Karpas-422 (cell line): ENCODE measurements around the gene TRIM50. TPM values are rescaled to one million over a fixed set of nuclear protein-coding genes. Genes with fewer than 3 reads are reported as not detected.
"Not testable (repeated sequence)": the region's sequence is repeated elsewhere in the genome, so short reads cannot be mapped to it uniquely, and the experiment has no call there.

ENCODE experiments used
- DNase-seq: peaks from one replicate; pipeline ENCODE4 v3.0.0-alpha.2; 2015
- H2AFZ ChIP-seq: fragments of 200-600 bp; sonication (generic); 2 replicates; pipeline ENCODE4 v1.6.1; 2014; ENCODE audit warnings: antibody characterized with exemption, low read length, mixed read lengths
- H3K27ac ChIP-seq: fragments of 200-600 bp; sonication (generic); 2 replicates; pipeline ENCODE4 v1.5.1; 2014; ENCODE audit warnings: mild to moderate bottlenecking, low read length, moderate library complexity
- H3K27me3 ChIP-seq: fragments of 200-600 bp; sonication (generic); 2 replicates; pipeline ENCODE4 v1.6.1; 2014; ENCODE audit warnings: low read length, mixed read lengths
- H3K36me3 ChIP-seq: fragments of 200-600 bp; sonication (generic); 2 replicates; pipeline ENCODE4 v1.6.1; 2014; ENCODE audit warnings: low read length, mixed read lengths; ENCODE audit not compliant: insufficient read depth
- H3K4me1 ChIP-seq: fragments of 200-600 bp; sonication (generic); 2 replicates; pipeline ENCODE4 v1.6.1; 2014; ENCODE audit warnings: mild to moderate bottlenecking, low read length, mixed read lengths
- H3K4me2 ChIP-seq: fragments of 200-600 bp; sonication (generic); 2 replicates; pipeline ENCODE4 v1.6.1; 2014; ENCODE audit warnings: low read length, low read depth, mild to moderate bottlenecking; ENCODE audit not compliant: poor library complexity, severe bottlenecking
- H3K4me3 ChIP-seq: fragments of 200-600 bp; sonication (generic); 2 replicates; pipeline ENCODE4 v1.5.1; 2014; ENCODE audit warnings: mild to moderate bottlenecking, antibody characterized with exemption, low read length, mixed read lengths
- H3K79me2 ChIP-seq: fragments of 200-600 bp; sonication (generic); 2 replicates; pipeline ENCODE4 v1.6.1; 2014; ENCODE audit warnings: mild to moderate bottlenecking, low read length, mixed read lengths
- H3K9ac ChIP-seq: fragments of 200-600 bp; sonication (generic); 2 replicates; pipeline ENCODE4 v1.6.0; 2014; ENCODE audit warnings: low read length
- H3K9me2 ChIP-seq: fragments of 200-600 bp; sonication (generic), shearing (Covaris generic); replicated peaks from 2 replicates; pipeline ENCODE4 v1.6.0; 2014; ENCODE audit warnings: mild to moderate bottlenecking, low read length, moderate library complexity; ENCODE audit not compliant: insufficient read depth
- H3K9me3 ChIP-seq: fragments of 300-700, 200-600 bp; sonication (generic); 2 replicates; pipeline ENCODE4 v1.6.1; 2014; ENCODE audit warnings: low read length, mixed read lengths
- H4K20me1 ChIP-seq: fragments of 200-600 bp; sonication (generic); 2 replicates; pipeline ENCODE4 v1.6.1; 2014; ENCODE audit warnings: mild to moderate bottlenecking, antibody characterized with exemption, low read length, low read depth; ENCODE audit not compliant: insufficient read depth
- total RNA-seq: library from RNA; depleted of rRNA; stranded (reverse); fragments of >200 nt; shearing (Covaris generic); gene quantifications from 2 replicates; pipeline ENCODE4 v1.2.3, GENCODE V29; 2014; ENCODE audit warnings: low replicate concordance

Gene TRIM50
- total RNA-seq, 1 experiment from 2014 or later = not detected

- no peaks in the 10 kb centered on the region for H4K20me1 ChIP-seq
- no peaks in the 10 kb centered on the region for H3K4me1 ChIP-seq
- no peak overlapping the region for H3K4me2 ChIP-seq
- H3K9me2 ChIP-seq = no peaks in the 10 kb centered on the region
- H3K4me3 ChIP-seq = no peak overlapping the region
- H3K36me3 ChIP-seq = no peaks in the 10 kb centered on the region
- H3K27me3 ChIP-seq = no peaks in the 10 kb centered on the region
- no peak for DNase-seq
- no peak overlapping the region for H3K27ac ChIP-seq
- no peaks in the 10 kb centered on the region for H3K79me2 ChIP-seq
- H3K9ac ChIP-seq = no peak overlapping the region
- H3K9me3 ChIP-seq = no peaks in the 10 kb centered on the region
- H2AFZ ChIP-seq = no peak overlapping the region
Observed at GRCh38 chr7:73316521-73316920, 11.4 kb downstream of the TRIM50 start.

- no peaks in the 10 kb centered on the region for H3K36me3 ChIP-seq
- no peak overlapping the region for H3K27ac ChIP-seq
- H2AFZ ChIP-seq = no peak overlapping the region
- no peak for DNase-seq
- no peak overlapping the region for H3K4me3 ChIP-seq
- H3K4me1 ChIP-seq = peaks cover under 1% of the 10 kb centered on the region
- no peaks in the 10 kb centered on the region for H3K27me3 ChIP-seq
- no peaks in the 10 kb centered on the region for H3K9me3 ChIP-seq
- H3K9me2 ChIP-seq = no peaks in the 10 kb centered on the region
- H3K79me2 ChIP-seq = no peaks in the 10 kb centered on the region
- no peak overlapping the region for H3K9ac ChIP-seq
- H4K20me1 ChIP-seq = no peaks in the 10 kb centered on the region
- no peak overlapping the region for H3K4me2 ChIP-seq
Observed at GRCh38 chr7:73314271-73314670, 13.6 kb downstream of the TRIM50 start.

- no peak overlapping the region for H3K27ac ChIP-seq
- peaks cover 4% of the 10 kb centered on the region for H3K4me1 ChIP-seq
- H3K9ac ChIP-seq = no peak overlapping the region
- peaks cover 2% of the 10 kb centered on the region for H3K79me2 ChIP-seq
- no peaks in the 10 kb centered on the region for H4K20me1 ChIP-seq
- H3K4me2 ChIP-seq = no peak overlapping the region
- no peak for DNase-seq
- no peak overlapping the region for H2AFZ ChIP-seq
- H3K9me3 ChIP-seq = no peaks in the 10 kb centered on the region
- H3K27me3 ChIP-seq = no peaks in the 10 kb centered on the region
- H3K9me2 ChIP-seq = no peaks in the 10 kb centered on the region
- H3K36me3 ChIP-seq = no peaks in the 10 kb centered on the region
- H3K4me3 ChIP-seq = no peak overlapping the region
Observed at GRCh38 chr7:73313521-73313906, 14.4 kb downstream of the TRIM50 start.

DNA sequence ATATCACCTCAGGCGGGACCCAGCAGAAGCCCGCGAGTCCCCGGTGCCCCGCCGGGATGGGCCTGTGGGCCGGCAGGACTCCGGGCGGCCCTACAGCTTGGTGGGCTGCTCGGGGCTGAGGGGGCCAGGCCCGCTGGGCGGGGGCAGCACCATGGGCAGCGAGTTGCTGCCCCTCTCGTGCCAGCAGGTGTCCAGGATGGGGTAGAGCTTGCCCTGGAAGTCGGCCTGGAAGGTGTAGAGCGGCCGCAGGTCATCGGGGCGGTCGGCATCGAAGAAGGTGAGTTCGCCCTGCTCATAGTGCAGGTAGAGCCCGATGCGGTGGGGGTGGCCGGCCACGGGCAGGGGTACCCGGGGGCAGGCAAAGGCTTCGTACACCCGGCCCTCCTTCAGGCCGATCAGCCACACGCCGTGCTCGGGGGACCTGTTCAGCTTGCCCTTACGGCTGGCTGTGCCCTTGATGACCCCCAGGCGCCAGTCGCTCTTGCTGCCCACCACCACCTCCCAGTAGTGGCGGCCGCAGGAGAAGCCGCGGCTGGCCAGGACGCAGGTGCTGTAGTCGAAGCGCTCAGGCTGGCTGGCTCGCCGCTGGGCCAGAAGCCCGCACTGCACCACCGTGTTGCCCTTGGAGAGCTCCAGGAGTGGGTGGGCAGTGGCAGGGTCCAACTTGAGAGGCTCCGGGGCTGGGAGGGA is 14.9 kb downstream of the TRIM50 start:
- H3K36me3 ChIP-seq = no peaks in the 10 kb centered on the region

DNA sequence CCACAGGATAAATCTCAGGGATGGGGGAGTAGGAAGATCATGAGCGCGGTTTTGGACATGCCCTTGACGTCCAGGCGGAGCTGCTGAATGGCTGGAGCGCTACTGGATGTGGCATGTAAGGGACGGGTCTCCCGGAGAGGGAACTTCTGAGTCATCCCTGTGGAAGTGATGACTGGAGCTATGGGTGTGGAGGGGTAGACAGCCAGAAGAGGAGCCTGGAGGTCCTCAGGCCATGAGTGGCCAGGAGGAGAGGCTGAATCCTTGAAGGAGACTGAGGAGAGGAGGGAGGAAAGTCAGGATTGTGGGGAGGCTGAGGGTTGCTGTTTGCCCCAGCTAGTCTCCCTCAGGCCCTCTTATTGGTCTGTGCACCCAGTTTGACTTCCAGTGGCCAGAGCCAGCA is 16.5 kb downstream of the TRIM50 start:
- not testable (repeated sequence) for H2AFZ ChIP-seq, H3K9me2 ChIP-seq, H3K9ac ChIP-seq, H3K27me3 ChIP-seq, H3K4me3 ChIP-seq, DNase-seq, H3K9me3 ChIP-seq, H3K4me2 ChIP-seq, H3K36me3 ChIP-seq, H3K27ac ChIP-seq
- Histone ChIP-seq H3K4me1 (peaks cover 16% of the 10 kb centered on the region), H4K20me1 (peaks cover 10% of the 10 kb centered on the region; the same call in 1 of the 2 replicates), H3K79me2 (peaks cover 22% of the 10 kb centered on the region)

More for the DNA sequence above, 14.9 kb downstream of the TRIM50 start:
- DNase-seq = no peak
- H3K79me2 ChIP-seq = peaks cover 7% of the 10 kb centered on the region
- no peak overlapping the region for H3K4me3 ChIP-seq
- no peaks in the 10 kb centered on the region for H3K9me3 ChIP-seq
- H3K9me2 ChIP-seq = no peaks in the 10 kb centered on the region
- H3K4me1 ChIP-seq = peaks cover 5% of the 10 kb centered on the region
- no peaks in the 10 kb centered on the region for H3K27me3 ChIP-seq
- H4K20me1 ChIP-seq = peaks cover 3% of the 10 kb centered on the region; the same call in 1 of the 2 replicates
- no peak overlapping the region for H3K4me2 ChIP-seq
- no peak overlapping the region for H3K27ac ChIP-seq
- H2AFZ ChIP-seq = no peak overlapping the region
- no peak overlapping the region for H3K9ac ChIP-seq

DNA sequence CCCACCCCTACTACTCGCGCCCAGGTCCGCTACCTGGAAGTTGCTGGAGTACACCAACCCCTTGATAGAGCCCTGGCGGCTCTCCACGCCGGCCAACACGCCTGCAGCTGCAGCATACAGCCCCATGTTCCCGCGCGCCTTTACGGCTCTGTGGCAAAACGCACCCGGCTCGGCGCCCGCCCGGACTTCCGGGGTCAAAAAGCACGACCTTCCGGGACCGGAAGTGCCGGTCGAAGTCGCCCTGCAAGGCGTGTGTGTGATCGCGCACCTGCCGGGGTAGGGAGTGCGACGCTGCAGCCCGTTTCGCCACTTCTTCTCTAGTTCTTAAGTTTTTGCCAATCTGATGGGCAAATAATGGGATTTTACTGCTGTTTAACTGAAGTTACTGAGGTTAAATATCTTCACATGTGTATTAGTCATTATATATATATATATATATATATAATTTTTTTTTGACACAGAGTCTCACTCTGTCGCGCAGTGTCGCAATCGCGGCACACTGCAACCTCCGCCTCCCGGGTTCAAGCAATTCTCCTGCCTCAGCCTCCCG is 19.1 kb downstream of the TRIM50 start, which contains the start of gene NSUN5:
Gene NSUN5, minus strand, starts transcription at position 162 of the 550 bp plus-strand sequence. Its CDS starts 36 bp downstream, at position 126.
- peaks cover 10% of the 10 kb centered on the region; the same call in 1 of the 2 replicates for H4K20me1 ChIP-seq
- H3K9ac ChIP-seq = peak within 1 kb of the TSS; percentile 87
- peaks cover 16% of the 10 kb centered on the region for H3K4me1 ChIP-seq
- DNase-seq = peak; percentile 96
- peak within 1 kb of the TSS; percentile 42 for H2AFZ ChIP-seq
- H3K27ac ChIP-seq = 0 out of 2 replicates have a peak within 1 kb of the TSS, but pooled peaks have one; percentile 22
- H3K27me3 ChIP-seq = no peaks in the 10 kb centered on the region
- H3K9me2 ChIP-seq = no peaks in the 10 kb centered on the region
- no peaks in the 10 kb centered on the region for H3K9me3 ChIP-seq
- peak within 1 kb of the TSS; percentile 77 for H3K4me2 ChIP-seq
- peaks cover 5% of the 10 kb centered on the region for H3K36me3 ChIP-seq
- H3K79me2 ChIP-seq = peaks cover 22% of the 10 kb centered on the region
- H3K4me3 ChIP-seq = peak within 1 kb of the TSS; percentile 98

GRCh38 chr7:73308074-73308664 is 19.7 kb downstream of the TRIM50 start:
- H3K9ac ChIP-seq = peak overlapping the region; percentile 87

DNA sequence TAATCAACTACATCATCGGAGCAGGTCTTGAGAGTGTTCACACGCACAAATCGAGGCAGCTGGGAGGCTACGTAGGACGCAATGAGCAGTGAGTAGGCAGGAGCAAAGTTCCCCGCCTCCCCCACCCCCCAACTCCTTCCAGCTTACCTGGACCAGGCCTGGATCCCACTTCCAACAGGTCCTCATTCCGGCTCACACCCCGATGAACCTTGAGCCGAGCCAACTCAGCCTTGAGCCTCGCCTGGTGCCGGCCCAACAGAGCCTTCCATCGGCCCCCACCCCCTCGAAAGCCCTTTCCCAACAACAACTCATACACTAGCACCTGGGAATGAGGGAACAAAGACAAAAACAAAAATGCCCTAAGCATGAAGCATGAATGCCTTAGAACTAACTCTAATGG is 20.4 kb downstream of the TRIM50 start:
- Histone ChIP-seq H3K9me2 (no peaks in the 10 kb centered on the region), H2AFZ (no peak overlapping the region), H3K4me3 (peak overlapping the region; percentile 98), H3K36me3 (peaks cover 5% of the 10 kb centered on the region), H3K79me2 (peaks cover 22% of the 10 kb centered on the region), H4K20me1 (peaks cover 10% of the 10 kb centered on the region; the same call in 1 of the 2 replicates), H3K27ac (no peak overlapping the region), H3K27me3 (no peaks in the 10 kb centered on the region), H3K9ac (peak overlapping the region; percentile 87), H3K4me2 (peak overlapping the region; percentile 77), H3K4me1 (peaks cover 16% of the 10 kb centered on the region), H3K9me3 (no peaks in the 10 kb centered on the region)
- no peak for DNase-seq

More at GRCh38 chr7:73308074-73308664, 19.7 kb downstream of the TRIM50 start:
- no peaks in the 10 kb centered on the region for H3K27me3 ChIP-seq
- no peak for DNase-seq
- H3K9me3 ChIP-seq = no peaks in the 10 kb centered on the region
- H3K27ac ChIP-seq = 0 out of 2 replicates have a peak overlapping the region, but pooled peaks have one; percentile 22
- H3K4me2 ChIP-seq = peak overlapping the region; percentile 77
- H3K36me3 ChIP-seq = peaks cover 5% of the 10 kb centered on the region
- peaks cover 22% of the 10 kb centered on the region for H3K79me2 ChIP-seq
- H4K20me1 ChIP-seq = peaks cover 10% of the 10 kb centered on the region; the same call in 1 of the 2 replicates
- peak overlapping the region; percentile 42 for H2AFZ ChIP-seq
- peaks cover 16% of the 10 kb centered on the region for H3K4me1 ChIP-seq
- no peaks in the 10 kb centered on the region for H3K9me2 ChIP-seq
- H3K4me3 ChIP-seq = peak overlapping the region; percentile 98
